GDM1 (cell line): Measurements from ENCODE around the gene ADGRB3.
"Not testable (repeated sequence)": the region's sequence is repeated elsewhere in the genome, so short reads cannot be mapped to it uniquely, and the experiment has no call there.

Source experiments
- DNase-seq: peaks from one replicate; lab custom pipeline; 2025; lab: John Stamatoyannopoulos, UW

ADGRB3 gene

GRCh38 chr6:69433116-69433515, 798.0 kb downstream of the ADGRB3 start:
- DNase-seq = not testable (repeated sequence)

- no peak for DNase-seq
These were observed 803.0 kb downstream of the ADGRB3 start for GRCh38 chr6:69438113-69438512.
